Cerebellar nuclear complex (tissue), 1 donor: Measurements from ENCODE around the gene RAB5IF.
A peak's percentile ranks its signal among the peaks of the same experiment; 100 is the strongest.
"Not testable (repeated sequence)": the region's sequence is repeated elsewhere in the genome, so short reads cannot be mapped to it uniquely, and the experiment has no call there.

Experiments
- DNase-seq, 2 experiments: peaks; one replicate each; lab custom pipeline; 2025; lab: John Stamatoyannopoulos, UW

Gene RAB5IF

GRCh38 chr20:36585410-36586125, 20.0 kb upstream of the RAB5IF start:
- no peak for DNase-seq

- DNase-seq: no peak
These were observed 18.1 kb upstream of the RAB5IF start for GRCh38 chr20:36587388-36588070.

GRCh38 chr20:36591281-36591680, 14.3 kb upstream of the RAB5IF start:
- DNase-seq: no peak

GRCh38 chr20:36591854-36592641, 13.5 kb upstream of the RAB5IF start:
- no peak for DNase-seq

DNA sequence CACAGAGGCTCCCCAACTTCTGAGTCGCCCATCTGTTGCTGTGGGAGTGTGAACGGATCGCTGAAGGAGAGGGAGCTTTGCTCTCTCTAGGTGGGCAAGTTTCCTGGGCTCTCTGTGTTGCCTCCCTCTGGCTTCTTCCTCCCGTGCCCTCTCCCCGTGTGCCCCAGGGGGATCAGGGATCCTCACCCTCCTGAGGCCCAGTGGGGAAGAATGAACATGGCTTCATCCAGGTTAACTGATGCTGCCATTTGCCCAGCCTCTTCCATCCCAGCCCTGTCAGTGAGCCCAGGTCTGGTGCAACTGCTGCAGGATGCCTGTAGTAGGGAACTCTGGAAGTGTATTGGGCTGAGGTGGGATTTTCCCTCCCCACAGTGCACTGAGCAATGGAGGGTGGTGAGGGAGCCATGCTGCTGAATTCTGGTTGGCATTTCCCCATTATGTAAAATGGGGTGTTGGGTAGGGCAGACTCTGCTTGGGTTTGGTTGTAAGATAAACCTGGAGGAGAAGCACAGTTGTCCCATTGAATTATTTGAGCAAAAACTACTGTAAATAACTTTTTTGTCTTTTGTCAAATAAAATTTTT, 12.1 kb upstream of the RAB5IF start:
- DNase-seq: no peak

DNA sequence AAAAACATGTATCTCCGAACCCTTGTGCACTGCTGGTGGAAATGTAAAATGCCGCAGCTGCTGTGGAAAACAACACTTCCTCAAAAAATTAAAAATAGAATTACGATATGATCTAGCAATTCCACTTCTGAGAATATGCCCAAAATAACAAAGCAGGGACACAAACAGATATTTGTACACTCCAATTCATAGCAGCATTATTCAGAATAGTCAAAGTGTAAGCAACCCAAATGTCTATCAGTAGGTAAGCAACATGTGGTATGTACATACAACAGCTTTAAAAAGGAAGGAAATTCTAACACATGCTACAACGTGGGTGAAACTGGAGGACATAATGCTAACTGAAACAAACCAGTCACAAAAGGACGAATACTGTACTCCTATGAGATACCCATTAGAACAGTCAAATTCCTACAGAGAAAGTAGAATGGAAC, 5.7 kb upstream of the RAB5IF start:
- no peak for DNase-seq

DNA sequence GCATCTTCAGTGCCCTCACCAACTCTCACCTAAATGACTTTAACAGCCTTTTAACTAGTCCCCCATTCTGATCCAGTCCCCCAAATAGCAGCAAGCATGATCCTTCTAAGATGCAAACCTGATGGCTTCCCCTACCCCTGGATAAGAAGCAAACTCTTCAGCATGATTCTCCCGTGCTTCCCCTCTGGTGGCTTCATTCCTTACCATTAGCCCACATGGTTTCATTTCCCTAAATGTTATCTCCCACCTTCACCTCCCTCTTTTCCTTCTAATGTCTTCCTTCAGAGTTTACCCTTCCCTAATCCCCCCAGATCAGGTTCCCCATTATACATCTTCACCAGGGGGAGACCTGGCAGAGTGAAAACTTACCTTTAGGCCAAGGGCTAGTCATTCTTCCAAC, 4.0 kb upstream of the RAB5IF start:
- no peak for DNase-seq

DNA sequence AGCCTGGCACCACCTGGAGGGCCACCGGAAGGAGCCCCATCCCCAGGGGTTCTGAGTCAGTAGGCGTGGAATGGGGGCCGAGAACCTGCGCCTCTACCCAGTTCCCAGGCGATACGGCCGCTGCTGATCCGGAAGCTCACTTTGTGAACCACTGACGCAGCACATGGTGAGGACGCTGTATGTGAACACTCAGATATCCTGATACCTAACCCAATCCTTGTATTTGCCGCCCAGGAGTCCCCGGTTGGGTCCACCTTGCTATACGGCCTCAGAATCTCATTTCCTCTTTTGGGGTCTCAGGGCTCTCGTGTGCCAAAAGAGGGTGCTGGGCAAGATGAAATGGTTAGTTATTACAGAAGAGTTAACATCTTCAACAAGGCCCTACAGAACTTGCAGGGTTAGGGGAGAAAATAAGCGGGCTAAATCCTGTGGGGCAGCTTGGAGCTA, 604 bp upstream of the RAB5IF start:
- DNase-seq: no peak

DNA sequence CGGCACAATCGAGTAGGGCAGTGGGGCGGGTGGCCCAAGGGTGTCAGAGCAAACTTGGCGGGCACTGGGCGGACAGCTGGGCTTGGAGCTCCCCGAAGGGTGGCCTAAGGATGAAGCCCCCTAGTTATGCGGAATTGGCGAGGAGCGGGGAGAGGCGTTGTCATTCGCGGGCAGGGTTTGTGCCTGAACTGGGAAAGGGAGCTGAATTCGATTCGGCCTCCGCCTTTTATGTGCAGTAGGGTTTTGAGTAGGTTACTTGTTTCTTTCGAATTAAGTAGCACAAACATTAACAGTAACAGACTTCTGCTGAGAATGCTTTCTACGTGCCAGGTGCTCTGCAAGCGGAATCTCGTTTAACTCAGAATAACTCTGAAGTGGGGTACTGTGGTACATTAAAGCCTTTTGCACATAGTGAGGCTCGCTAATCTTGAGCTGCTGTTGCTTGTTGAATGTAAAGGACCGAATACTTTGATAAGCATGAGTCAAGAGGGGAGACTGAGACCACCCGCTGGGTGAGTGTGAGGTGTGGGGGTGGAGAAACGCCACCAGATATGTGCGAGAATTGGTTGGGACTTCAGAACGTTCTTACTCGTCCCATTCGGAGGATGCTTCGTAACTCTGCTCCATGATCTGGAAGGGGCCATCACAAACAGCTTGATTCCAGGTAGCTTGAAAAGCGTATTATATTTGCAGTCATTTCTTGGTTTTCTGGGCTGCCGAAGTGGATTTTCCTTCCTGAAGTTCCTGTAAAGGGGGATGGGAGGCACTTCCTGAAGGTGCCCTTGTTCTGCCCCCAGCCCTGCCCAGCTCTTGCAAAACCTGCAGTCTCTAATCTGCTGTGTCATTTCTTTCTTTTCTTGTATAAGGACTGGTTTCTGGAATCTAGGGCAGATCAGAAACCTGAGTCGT, 833 bp downstream of the RAB5IF start:
- DNase-seq: no peak

DNA sequence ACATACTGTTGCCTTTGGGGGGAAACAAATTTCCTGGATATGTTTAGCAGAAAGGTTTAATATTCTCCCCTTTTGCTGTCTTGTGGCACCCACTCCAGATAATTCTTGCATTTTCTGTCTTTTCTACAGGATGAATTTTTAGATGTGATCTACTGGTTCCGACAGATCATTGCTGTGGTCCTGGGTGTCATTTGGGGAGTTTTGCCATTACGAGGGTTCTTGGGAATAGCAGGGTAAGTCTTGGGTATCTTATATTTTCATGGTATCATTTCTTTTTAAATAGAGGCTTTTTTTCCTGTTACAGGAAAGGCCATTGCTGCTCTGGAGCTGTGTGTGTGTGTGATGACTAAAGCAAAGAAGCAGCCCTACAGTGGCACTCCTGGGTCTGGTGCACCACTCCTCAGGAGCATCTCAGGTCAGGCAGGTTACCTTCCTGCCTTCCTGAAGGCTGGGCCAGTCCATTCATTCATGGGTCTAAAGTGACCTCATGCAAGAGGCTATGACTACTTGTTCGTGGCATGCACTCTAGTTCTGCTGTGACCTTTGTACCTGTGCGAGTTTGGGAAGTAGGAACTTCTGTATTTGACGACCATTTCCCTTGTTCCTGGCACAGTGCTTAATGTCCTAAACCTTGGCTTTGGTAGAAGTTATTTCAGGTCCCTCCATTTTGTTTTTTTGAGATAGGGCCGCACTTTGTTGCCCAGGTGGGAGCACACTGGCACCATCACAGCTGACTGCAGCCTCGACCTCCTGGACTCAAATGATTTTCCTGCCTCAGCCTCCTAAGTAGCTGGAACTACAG, 2.2 kb downstream of the RAB5IF start:
- DNase-seq: no peak

DNA sequence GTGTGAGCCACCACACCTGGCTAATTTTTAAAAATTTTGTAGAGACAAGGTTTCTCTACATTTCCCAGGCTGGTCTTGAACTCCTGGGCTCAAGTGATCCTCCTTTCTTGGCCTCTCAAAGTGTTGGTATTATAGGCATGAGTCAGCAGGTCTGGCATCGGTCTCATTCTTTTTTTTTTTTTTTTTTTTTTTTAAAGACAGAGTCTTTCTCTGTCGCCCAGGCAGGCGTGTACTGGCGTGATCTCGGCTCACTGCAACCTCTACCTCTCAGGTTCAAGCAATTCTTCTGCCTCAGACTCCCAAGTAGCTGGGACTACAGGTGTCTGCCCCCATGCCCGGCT, 2.8 kb downstream of the RAB5IF start:
- not testable (repeated sequence) for DNase-seq

DNA sequence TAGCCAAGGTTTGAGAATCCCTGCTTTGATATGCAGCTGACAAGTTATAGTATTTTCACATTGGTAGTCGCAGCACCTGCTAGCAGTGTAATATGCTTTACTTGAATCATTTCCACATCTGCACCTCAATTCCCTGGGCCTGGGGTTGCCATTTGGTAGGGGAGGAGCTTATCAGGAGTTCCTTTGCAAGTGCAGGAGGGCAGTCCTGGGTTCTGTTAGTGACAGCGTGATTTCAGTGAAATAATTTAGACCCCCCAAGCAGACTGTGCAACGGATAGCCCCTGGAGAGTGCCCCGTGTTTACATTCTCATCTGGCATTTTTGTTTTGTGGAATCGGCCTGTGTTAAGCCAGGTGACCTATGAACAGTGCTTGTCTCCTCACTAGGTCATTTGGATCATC, 6.0 kb downstream of the RAB5IF start:
- DNase-seq: no peak

DNA sequence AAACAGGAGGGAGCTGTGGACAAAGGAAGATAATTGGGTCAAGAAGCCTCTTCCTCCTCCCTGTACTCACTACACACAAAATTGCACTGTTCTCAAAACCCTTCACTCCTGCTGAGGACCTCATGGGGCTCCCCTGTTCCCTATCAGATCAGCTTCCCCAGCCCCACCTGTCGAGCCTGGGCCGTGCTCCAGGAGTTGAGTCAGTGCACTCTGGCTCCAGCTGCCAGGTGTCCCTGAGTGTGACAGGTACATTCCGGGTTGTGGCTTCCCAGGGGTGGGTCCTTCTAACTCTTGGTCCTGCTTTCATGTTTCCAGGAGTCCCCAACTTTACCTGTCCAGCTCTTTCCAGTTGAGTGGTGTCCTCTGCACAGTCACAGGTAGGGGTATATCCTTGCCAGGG, 8.4 kb downstream of the RAB5IF start:
- DNase-seq: no peak

GRCh38 chr20:36614781-36615557, 9.4 kb downstream of the RAB5IF start:
- DNase-seq: peak in 1 of 2 experiments; percentile 57

- DNase-seq: no peak
These were observed 15.3 kb downstream of the RAB5IF start for GRCh38 chr20:36620917-36621316.

DNA sequence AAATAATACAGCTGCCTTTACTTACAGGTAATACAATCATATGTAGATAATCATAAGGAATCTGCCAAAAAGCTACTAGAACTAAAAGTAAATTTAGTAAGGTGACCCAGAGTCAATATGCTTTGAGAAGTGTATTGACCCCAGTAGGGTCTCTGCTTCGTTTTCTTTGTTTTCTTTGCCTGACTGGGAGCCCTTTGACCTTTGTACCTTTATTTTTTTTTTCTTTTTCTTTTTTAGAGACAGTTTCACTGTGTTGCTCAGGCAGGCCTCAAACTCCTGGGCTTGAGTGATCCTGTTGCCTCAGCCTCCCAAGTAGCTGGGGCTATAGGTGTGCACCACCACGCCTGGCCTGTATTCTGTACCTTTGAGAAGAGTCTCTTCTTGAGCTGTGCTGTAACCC, 17.9 kb downstream of the RAB5IF start:
- DNase-seq: no peak

DNA sequence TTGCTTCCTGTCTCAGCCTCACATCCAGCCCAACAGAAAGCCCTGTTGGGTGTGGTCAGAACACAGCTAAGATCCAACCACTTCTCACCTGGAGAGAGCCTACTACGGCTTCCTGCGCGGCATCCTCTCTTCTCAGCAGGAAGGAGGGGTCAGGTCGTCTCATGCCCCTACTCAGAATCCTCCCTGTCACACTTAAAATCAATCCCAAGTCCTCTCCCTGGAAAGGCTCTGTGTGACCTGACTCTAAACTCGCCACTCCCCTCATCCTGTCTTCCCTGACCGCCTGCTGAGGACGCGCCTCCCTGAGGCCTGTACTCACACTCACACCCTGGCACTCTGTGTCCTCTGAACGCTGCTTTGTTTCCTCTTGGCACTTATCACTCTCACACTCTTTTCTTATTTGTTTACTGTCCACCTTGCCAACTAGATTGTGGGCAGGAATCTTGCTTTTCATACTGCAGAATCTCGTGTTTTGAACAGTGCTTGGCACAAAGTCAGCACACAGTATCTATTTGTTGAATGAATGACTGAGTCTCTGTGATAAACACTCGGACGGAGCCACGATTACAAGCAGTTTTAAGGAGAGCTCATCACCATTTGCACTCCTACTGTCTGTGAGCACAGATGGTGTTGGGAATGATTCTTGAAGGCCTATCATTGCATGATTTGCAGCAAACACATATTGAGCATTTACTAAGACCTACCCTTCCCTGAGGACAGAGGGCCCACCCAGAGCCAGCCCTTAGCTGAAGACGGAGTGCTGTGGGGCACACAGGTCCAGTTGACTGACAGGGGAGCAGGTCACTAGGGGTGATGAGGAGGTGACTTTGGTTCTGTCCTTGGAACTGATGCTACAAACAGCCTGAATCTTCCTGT, 18.7 kb downstream of the RAB5IF start:
- DNase-seq: no peak

GRCh38 chr20:36624944-36625324, 19.4 kb downstream of the RAB5IF start:
- no peak for DNase-seq

DNA sequence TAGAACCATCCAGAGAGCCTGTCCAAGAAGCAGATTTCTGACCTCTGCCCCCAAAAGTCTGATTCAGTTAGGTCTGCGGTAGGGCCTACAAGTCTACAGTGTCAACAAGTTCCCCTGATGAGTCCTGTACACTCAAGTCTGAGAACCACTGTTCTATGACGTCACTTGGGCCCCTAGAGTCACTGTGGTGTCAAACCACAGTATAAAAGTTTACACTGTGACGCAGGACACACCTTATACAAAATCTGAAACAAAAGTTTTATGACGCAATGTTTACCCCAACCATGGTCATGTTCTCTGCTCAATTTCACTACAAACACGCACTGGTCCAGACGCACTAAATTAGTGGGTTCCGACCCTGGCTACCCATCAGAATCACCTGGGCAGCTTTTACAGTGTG, 22.5 kb downstream of the RAB5IF start:
- DNase-seq: no peak
